Measurements from ENCODE around the gene SLC19A1.

GRCh38 chr21:45506241-45506817 lies 35.9 kb downstream of the SLC19A1 start:
- TF ChIP-seq POLR2A (IDR thresholded peaks at IDR 0.05) (no peak), CTCF (IDR thresholded peaks at IDR 0.05) (no peak)

Measured in prostate gland (tissue), 2 donors.